ENCODE results near the gene SPAG7. TPM values are rescaled to one million over a fixed set of nuclear protein-coding genes. Genes with fewer than 3 reads are reported as not detected.

SPAG7 gene
- total and polyA plus RNA-seq, 2 of the 8 experiments (the other 6 are each of a cell fraction or from before 2014, with no cell fraction given) = 74.2 to 81.9 TPM

DNA sequence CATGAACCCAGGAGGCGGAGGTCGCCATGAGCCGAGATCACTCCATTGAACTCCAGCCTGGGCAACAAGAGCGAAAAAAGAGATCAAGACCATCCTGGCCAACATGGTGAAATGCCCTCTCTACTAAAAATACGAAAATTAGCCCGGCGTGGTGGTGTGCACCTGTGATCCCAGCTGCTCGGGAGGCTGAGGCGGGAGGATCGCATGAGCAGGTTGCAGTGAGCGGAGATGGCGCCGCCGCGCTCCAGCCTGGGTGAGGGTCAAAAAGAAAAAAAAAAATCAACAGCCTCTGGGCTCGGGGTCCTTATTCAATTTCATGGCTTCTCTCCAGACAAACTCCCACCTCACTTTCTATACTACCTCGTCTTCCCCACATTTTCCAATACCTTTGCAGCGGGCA is 38.7 kb downstream of the SPAG7 start:
- H4K91ac ChIP-seq (replicated peaks; ENCODE audit: insufficient read length, low read length) = no peak overlapping the region
- ChIA-PET CTCF (ENCODE audit: partially characterized antibody) (interaction anchor here (1.0 to 1.1 kb wide), 3 partner anchors 10 to 28 kb away, joined by 3 to 4 read pairs (median 3); no protein-coding TSS in a partner anchor), POLR2A (ENCODE audit: partially characterized antibody) (interaction anchor here (0.7 to 7.3 kb wide), 7 partner anchors 9 to 20 kb away, joined by 3 to 60 read pairs (median 7); partner anchors contain the start of genes PFN1, RNF167 and SLC25A11)
- no peak overlapping the region for H2BK120ac ChIP-seq (replicated peaks; ENCODE audit: low read depth, low read length)
- no peak for FAIRE-seq
- H3K79me2 ChIP-seq (ENCODE audit: control insufficient read depth in 1 of 2, insufficient read depth in 2 of 2, low read length in 2 of 2) = no peaks in the 10 kb centered on the region
- no peaks in the 10 kb centered on the region for H4K20me1 ChIP-seq (replicated peaks in 1 of 2; ENCODE audit: control insufficient read depth in 1 of 2, insufficient read depth in 2 of 2, low read length in 2 of 2)
- no peaks in the 10 kb centered on the region for H3K9me3 ChIP-seq (ENCODE audit: insufficient read depth in 2 of 2, low read depth in 1 of 2, low read length in 1 of 2)
- no peaks in the 10 kb centered on the region for H3K23me2 ChIP-seq (ENCODE audit: low read depth, low read length)
- H2BK15ac ChIP-seq (ENCODE audit: low read length) = no peak overlapping the region
- no peaks in the 10 kb centered on the region; a peak in 1 of 7 replicates for H3K4me1 ChIP-seq (replicated peaks in 1 of 4; ENCODE audit: control insufficient read depth in 3 of 4, insufficient read depth in 4 of 4, low read length in 3 of 4)
- no peak overlapping the region for H3K14ac ChIP-seq (ENCODE audit: insufficient read length)
- no peak overlapping the region for H3K27ac ChIP-seq (ENCODE audit: low read depth, low read length)
- H2AK5ac ChIP-seq (ENCODE audit: low read depth, low read length) = no peak overlapping the region
- H3K23ac ChIP-seq (ENCODE audit: insufficient read length) = no peak overlapping the region
- no peak overlapping the region for H2AFZ ChIP-seq (ENCODE audit: low read length)
- H2BK5ac ChIP-seq (ENCODE audit: low read depth, low read length) = no peak overlapping the region
- no peak for DNase-seq (ENCODE audit: low read depth in 1 of 2, low spot score in 2 of 2)
- no peak overlapping the region for H2BK12ac ChIP-seq (ENCODE audit: low read depth, low read length)
- no peak overlapping the region for H3K4ac ChIP-seq (replicated peaks; ENCODE audit: insufficient read length, low read depth, low read length)
- no peak overlapping the region for H2BK20ac ChIP-seq (ENCODE audit: low read length)
- H3K9ac ChIP-seq (replicated peaks in 1 of 4; ENCODE audit: extremely low read depth in 1 of 4, low read depth in 3 of 4, low read length in 3 of 4) = no peak overlapping the region
- WGBS, 2 experiments (ENCODE audit: extremely low coverage in 1 of 2, insufficient coverage in 1 of 2, insufficient read length in 1 of 2, insufficient replicate concordance in 2 of 2, low coverage in 1 of 2, low lambda C conversion rate in 2 of 2, missing lambda C conversion rate in 1 of 2) = 93 to 100% methylated on average over 1 to 17 of the region's 18 CpGs
- no peak overlapping the region for H3K18ac ChIP-seq (ENCODE audit: extremely low read depth, low read length)
- H4K8ac ChIP-seq (ENCODE audit: extremely low read depth, insufficient read depth, low read length) = 0 out of 2 replicates have a peak overlapping the region, but pooled peaks have one; percentile 25
- H3K79me1 ChIP-seq (ENCODE audit: low read depth, low read length) = no peaks in the 10 kb centered on the region
- no peak overlapping the region for H3K56ac ChIP-seq (replicated peaks; ENCODE audit: insufficient read length, low read depth, low read length)
- H3K4me3 ChIP-seq (ENCODE audit: extremely low read depth in 1 of 4, insufficient read depth in 2 of 4, low read depth in 3 of 4, low read length in 4 of 4) = no peak overlapping the region
- no peak overlapping the region for H4K5ac ChIP-seq (ENCODE audit: insufficient read length, low read depth, low read length)
- H3K4me2 ChIP-seq (ENCODE audit: insufficient read depth in 1 of 2, low read depth in 2 of 2, low read length in 2 of 2) = no peak overlapping the region
- peaks cover 0 to 2% (median 0%) of the 10 kb centered on the region in 4 experiments; a peak in 1 of 8 replicates for H3K36me3 ChIP-seq (ENCODE audit: control insufficient read depth in 2 of 4, insufficient read depth in 4 of 4, low read length in 3 of 4)
- TF ChIP-seq FOSL1 (IDR thresholded peaks at IDR 0.05; ENCODE audit: insufficient read depth, low read depth, low read length) = no peak
- no peak for TF ChIP-seq SIN3A (conservative IDR thresholded peaks at IDR 0.05 in 1 of 2, IDR thresholded peaks at IDR 0.05 in 1 of 2; ENCODE audit: low read depth in 1 of 2, low read length in 2 of 2)
- no peak for TF ChIP-seq TEAD4 (IDR thresholded peaks at IDR 0.05; ENCODE audit: low read depth, low read length)
- TF ChIP-seq BRCA1 (IDR thresholded peaks at IDR 0.05; ENCODE audit: low read depth, low read length) = no peak
- no peaks in the 10 kb centered on the region for H3K27me3 ChIP-seq (replicated peaks in 1 of 4; ENCODE audit: control insufficient read depth in 3 of 4, extremely low read depth in 1 of 4, insufficient read depth in 3 of 4, low read length in 3 of 4)
